Measurements from ENCODE around the gene SLA2. TPM values are rescaled to one million over a fixed set of nuclear protein-coding genes. Genes with fewer than 3 reads are reported as not detected.

The SLA2 gene
- total RNA-seq, 8 experiments from 2014 or later, result 0.22 to 0.81 (median 0.37) TPM

DNA sequence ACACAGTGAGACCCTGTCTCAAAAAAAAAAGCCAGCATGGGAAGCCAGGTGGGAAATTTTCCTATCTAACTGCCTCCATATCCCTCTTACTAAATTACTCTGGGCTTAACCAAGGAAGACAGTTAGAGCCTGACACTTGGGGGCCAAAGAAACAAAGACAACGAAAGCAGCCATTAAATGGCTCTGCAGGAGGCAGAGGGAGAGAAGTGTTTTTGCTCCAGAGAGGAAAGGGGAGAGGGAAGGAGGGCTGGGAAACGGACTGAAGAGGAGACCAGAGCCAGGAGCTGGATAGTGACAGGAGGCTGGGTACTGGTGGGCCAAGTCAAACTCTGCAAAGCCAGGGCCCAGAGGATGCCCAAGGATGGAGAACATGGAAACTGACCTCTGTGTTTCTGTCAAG lies 83.3 kb downstream of the SLA2 start:
- no peak for ATAC-seq (replicated peaks in 6 of 8)
- 0 to 42% (median 15%) methylated on average over 1 to 2 of the region's 2 CpGs; no CpG with 5 or more reads in 2 of the 10 experiments for WGBS, 10 experiments
- Histone ChIP-seq H3K4me1 (replicated peaks in 1 of 2) (no peaks in the 10 kb centered on the region), H3K4me3 (no peak overlapping the region), H3K27ac (no peak overlapping the region)
- in situ Hi-C loops (cut with MboI; ENCODE audit: low pct_unique_long_range_greater_than_20kb in 2 of 9, low sequenced_read_pairs in 9 of 9, unreplicated experiment in 9 of 9), result no loop called here

Other genes with a start within 250 kb of the SLA2 start
- gene MYL9, start 104.7 kb downstream of the SLA2 start, total RNA-seq, result 100 to 1,000 TPM in 2 of 8 experiments, 10 to 100 TPM in 2, 1 to 10 TPM in 1, under 1 TPM in 3; 0.05 to 240 (median 8.8) TPM
- 10 to 100 TPM in 4 of 8 experiments, 1 to 10 TPM in 4; 5.4 to 35.1 (median 10.4) TPM for gene TGIF2, start 72.6 kb downstream of the SLA2 start, total RNA-seq
- gene RAB5IF, start 40.4 kb downstream of the SLA2 start, total RNA-seq, result 100 to 1,000 TPM in 1 of 8 experiments, 10 to 100 TPM in 7; 41.2 to 135 (median 52.5) TPM
- gene NDRG3, start 99.9 kb upstream of the SLA2 start, total RNA-seq, result 10 to 100 TPM; 13.1 to 35.8 (median 24.5) TPM
- 10 to 100 TPM in 3 of 8 experiments, 1 to 10 TPM in 5; 4.3 to 16.7 (median 6.2) TPM for gene DSN1, start 127.6 kb upstream of the SLA2 start, total RNA-seq
- gene TLDC2, start 229.9 kb upstream of the SLA2 start, total RNA-seq, result 1 to 10 TPM in 2 of 8 experiments, under 1 TPM in 4, not detected in 2; 0.22 to 1.0 (median 0.69) TPM